SU-DHL-6 (cell line): ENCODE measurements around the gene OR51V1.

ENCODE experiments used
- CTCF ChIP-seq: fragments of 200-600 bp; sonication (generic); IDR thresholded peaks from one replicate; pipeline ENCODE4 v1.5.1; 2017; ENCODE audit warnings: antibody characterized with exemption, mild to moderate bottlenecking, low read length, moderate library complexity; ENCODE audit not compliant: insufficient read depth, poor library complexity, severe bottlenecking
- EZH2phosphoT487 ChIP-seq: fragments of 200-600 bp; sonication (generic), shearing (Covaris generic); conservative IDR thresholded peaks from 2 replicates; pipeline ENCODE4 v1.6.1; 2018; ENCODE audit warnings: mild to moderate bottlenecking, antibody characterized with exemption, low read length, moderate library complexity, mixed read lengths

GRCh38 chr11:5224538-5225479, 24.3 kb upstream of the OR51V1 start:
- TF ChIP-seq CTCF, result no peak
- TF ChIP-seq EZH2phosphoT487, result no peak
